SK-N-SH (cell line): ENCODE data around the gene SULF2. TPM values are rescaled to one million over a fixed set of nuclear protein-coding genes. Genes with fewer than 3 reads are reported as not detected.

Experiments
- CTCF ChIA-PET: fragments of 300-600, 350-600 bp; formaldehyde crosslinking; extraction: SDS; loops from one replicate; lab custom pipeline; 2021; lab: Yijun Ruan, JAX
- POLR2A ChIA-PET: fragments of 350-600 bp; sonication (Branson Sonifier 250); formaldehyde crosslinking; extraction: SDS; loops from one replicate; lab custom pipeline; 2020; ENCODE audit warnings: antibody characterized with exemption, inconsistent platforms; lab: Yijun Ruan, JAX
- DNase-seq: peaks from one replicate; pipeline ENCODE4 v3.0.0; 2012
- H2AFZ ChIP-seq: fragments of 200-600 bp; sonication (generic); 2 replicates; pipeline ENCODE4 v1.8.1; 2016; ENCODE audit warnings: antibody characterized with exemption, mild to moderate bottlenecking, low read depth
- H3F3A ChIP-seq: fragments of 200-600 bp; sonication (generic); replicated peaks from 2 replicates; pipeline ENCODE3; 2016; ENCODE audit warnings: antibody characterized with exemption, mild to moderate bottlenecking; ENCODE audit not compliant: insufficient read depth
- H3K27ac ChIP-seq, 2 experiments: fragments of 200-500 bp in 1 of 2; fragments of 200-600 bp in 1 of 2; sonication (Bioruptor generic) in 1 of 2; sonication (generic), shearing (Covaris generic) in 1 of 2; 2 replicates each; pipeline versions ENCODE4 v1.5.1 to v1.6.1; 2014 to 2016; ENCODE audit warnings: low read depth in 2 of 2, inconsistent platforms in 1 of 2, low read length in 1 of 2, mild to moderate bottlenecking in 1 of 2, mixed read lengths in 1 of 2
- H3K27me3 ChIP-seq: fragments of 200-600 bp; sonication (generic), shearing (Covaris generic); 2 replicates; pipeline ENCODE4 v1.6.1; 2016; ENCODE audit warnings: mixed run types; ENCODE audit not compliant: insufficient read depth
- H3K36me3 ChIP-seq, 2 experiments: fragments of 200-500 bp in 1 of 2; fragments of 200-600 bp in 1 of 2; sonication (Bioruptor generic) in 1 of 2; sonication (generic) in 1 of 2; replicated peaks in 1 of 2; 2 replicates each; pipeline versions ENCODE3 to v1.5.1; 2014 to 2016; ENCODE audit warnings: low read length in 1 of 2, mild to moderate bottlenecking in 1 of 2; ENCODE audit not compliant: insufficient read depth in 2 of 2, control insufficient read depth in 1 of 2
- H3K4me1 ChIP-seq, 2 experiments: fragments of 200-500 bp in 1 of 2; fragments of 200-600 bp in 1 of 2; sonication (Bioruptor generic) in 1 of 2; sonication (generic), shearing (Covaris generic) in 1 of 2; 2 replicates each; pipeline versions ENCODE4 v1.5.1 to v1.6.1; 2014 to 2016; ENCODE audit warnings: low read depth in 1 of 2, low read length in 1 of 2, mixed run types in 1 of 2; ENCODE audit not compliant: insufficient read depth in 2 of 2, control insufficient read depth in 1 of 2
- H3K4me2 ChIP-seq: fragments of 200-600 bp; sonication (generic), shearing (Covaris generic); 2 replicates; pipeline ENCODE4 v1.6.1; 2017; ENCODE audit warnings: mixed run types
- H3K4me3 ChIP-seq, 2 experiments: fragments of 200-500 bp in 1 of 2; fragments of 200-600 bp in 1 of 2; sonication (Bioruptor generic) in 1 of 2; sonication (generic), shearing (Covaris generic) in 1 of 2; 2 replicates each; pipeline versions ENCODE4 v1.5.1 to v1.8.1; 2014 to 2016; ENCODE audit warnings: low read depth in 2 of 2, inconsistent platforms in 1 of 2, low read length in 1 of 2, mild to moderate bottlenecking in 1 of 2, mixed read lengths in 1 of 2, moderate library complexity in 1 of 2
- H3K79me2 ChIP-seq: fragments of 200-600 bp; sonication (generic); 2 replicates; pipeline ENCODE4 v1.8.1; 2017; ENCODE audit warnings: mild to moderate bottlenecking; ENCODE audit not compliant: insufficient read depth
- H3K9ac ChIP-seq: fragments of 200-600 bp; sonication (generic); 2 replicates; pipeline ENCODE4 v1.6.1; 2017; ENCODE audit warnings: mixed run types
- H3K9me2 ChIP-seq: fragments of 200-600 bp; sonication (generic); 2 replicates; pipeline ENCODE4 v1.6.1; 2017; ENCODE audit warnings: mixed run types
- H3K9me3 ChIP-seq: fragments of 200-600 bp; sonication (generic); 2 replicates; pipeline ENCODE4 v1.6.1; 2017; ENCODE audit warnings: mixed run types, mild to moderate bottlenecking, moderate library complexity
- H4K20me1 ChIP-seq: fragments of 200-600 bp; sonication (generic); 2 replicates; pipeline ENCODE4 v1.6.1; 2017; ENCODE audit warnings: mild to moderate bottlenecking, mixed run types; ENCODE audit not compliant: insufficient read depth
- CHD2 ChIP-seq: fragments of 150-350 bp; IDR thresholded peaks from 2 replicates; pipeline ENCODE4 v1.6.1; 2018; ENCODE audit warnings: low read length; ENCODE audit not compliant: partially characterized antibody
- ELF1 ChIP-seq: IDR thresholded peaks from 2 replicates; pipeline ENCODE4 v1.4.0; 2012
- FOSL2 ChIP-seq: IDR thresholded peaks from 2 replicates; pipeline ENCODE4 v1.4.0; 2012; ENCODE audit warnings: low read depth, mild to moderate bottlenecking, moderate library complexity, borderline replicate concordance
- GATA2 ChIP-seq: sonication (generic); formaldehyde crosslinking; IDR thresholded peaks from 2 replicates; pipeline ENCODE4 v1.5.0; 2020; ENCODE audit warnings: mild to moderate bottlenecking, missing genetic modification reagents
- IRF3 ChIP-seq: fragments of 150-350 bp; IDR thresholded peaks from 2 replicates; pipeline ENCODE4 v1.6.1; 2016; ENCODE audit warnings: mild to moderate bottlenecking, low read depth, low read length
- MXI1 ChIP-seq: IDR thresholded peaks from 2 replicates; pipeline ENCODE4 v1.6.1; 2012; ENCODE audit warnings: mild to moderate bottlenecking, low read depth, low read length, improper control_type of control experiment
- POLR2AphosphoS5 ChIP-seq: IDR thresholded peaks from 2 replicates; pipeline ENCODE4 v1.6.1; 2012; ENCODE audit warnings: low read depth, low read length
- RAD21 ChIP-seq: IDR thresholded peaks from 2 replicates; pipeline ENCODE4 v1.6.1; 2012; ENCODE audit warnings: mild to moderate bottlenecking, low read length
- RCOR1 ChIP-seq: fragments of 150-350 bp; IDR thresholded peaks from 2 replicates; pipeline ENCODE4 v1.6.1; 2017; ENCODE audit warnings: antibody characterized with exemption, low read length
- TAF1 ChIP-seq: IDR thresholded peaks from 2 replicates; pipeline ENCODE4 v1.6.1; 2012; ENCODE audit warnings: low read depth, mild to moderate bottlenecking, low read length, moderate library complexity, borderline replicate concordance
- WGBS: methylation state at CpG from one replicate; pipeline ENCODE4 v1.1.6; 2017; ENCODE audit warnings: low lambda C conversion rate; 5-methylcytosine and 5-hydroxymethylcytosine counted together
- polyA plus RNA-seq, 3 experiments: library from polyadenylated mRNA; depleted of rRNA; stranded (reverse); fragments of >200 nt; gene quantifications; 2 replicates each; pipeline ENCODE4 v1.2.3, GENCODE V29; 2012
- TF ChIP-seq, protein P1 (sequence below): fragments of 200-600 bp; sonication (generic); IDR thresholded peaks from 2 replicates; pipeline ENCODE4 v1.6.1; 2017; ENCODE audit warnings: antibody characterized with exemption, mild to moderate bottlenecking, moderate library complexity
- TF ChIP-seq, protein P2 (sequence below): fragments of 150-350 bp; IDR thresholded peaks from 2 replicates; pipeline ENCODE4 v1.6.1; 2017; ENCODE audit warnings: antibody characterized with exemption, low read length, low read depth, borderline replicate concordance

SULF2 gene
- polyA plus RNA-seq, 1 of the 3 experiments (the other 2 are of a cell fraction): 20.2 TPM

GRCh38 chr20:47696856-47697255 lies 88.4 kb downstream of the SULF2 start:
- H3K9me2 ChIP-seq: no peaks in the 10 kb centered on the region
- TF ChIP-seq, protein P1, sequence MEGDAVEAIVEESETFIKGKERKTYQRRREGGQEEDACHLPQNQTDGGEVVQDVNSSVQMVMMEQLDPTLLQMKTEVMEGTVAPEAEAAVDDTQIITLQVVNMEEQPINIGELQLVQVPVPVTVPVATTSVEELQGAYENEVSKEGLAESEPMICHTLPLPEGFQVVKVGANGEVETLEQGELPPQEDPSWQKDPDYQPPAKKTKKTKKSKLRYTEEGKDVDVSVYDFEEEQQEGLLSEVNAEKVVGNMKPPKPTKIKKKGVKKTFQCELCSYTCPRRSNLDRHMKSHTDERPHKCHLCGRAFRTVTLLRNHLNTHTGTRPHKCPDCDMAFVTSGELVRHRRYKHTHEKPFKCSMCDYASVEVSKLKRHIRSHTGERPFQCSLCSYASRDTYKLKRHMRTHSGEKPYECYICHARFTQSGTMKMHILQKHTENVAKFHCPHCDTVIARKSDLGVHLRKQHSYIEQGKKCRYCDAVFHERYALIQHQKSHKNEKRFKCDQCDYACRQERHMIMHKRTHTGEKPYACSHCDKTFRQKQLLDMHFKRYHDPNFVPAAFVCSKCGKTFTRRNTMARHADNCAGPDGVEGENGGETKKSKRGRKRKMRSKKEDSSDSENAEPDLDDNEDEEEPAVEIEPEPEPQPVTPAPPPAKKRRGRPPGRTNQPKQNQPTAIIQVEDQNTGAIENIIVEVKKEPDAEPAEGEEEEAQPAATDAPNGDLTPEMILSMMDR: no peak
- TF ChIP-seq RCOR1: no peak
- no peak for TF ChIP-seq MXI1
- no peak for TF ChIP-seq CHD2
- no peak for TF ChIP-seq GATA2
- no peak overlapping the region for H3K27ac ChIP-seq
- no peaks in the 10 kb centered on the region for H3K79me2 ChIP-seq
- DNase-seq: no peak
- H3F3A ChIP-seq: no peaks in the 10 kb centered on the region
- CTCF ChIA-PET: interaction anchor here (0.8 to 1.1 kb wide), 2 partner anchors 29 to 90 kb away, joined by 3 read pairs; no protein-coding TSS in a partner anchor
- 0 out of 2 replicates have a peak, but pooled peaks cover 3% of the 10 kb centered on the region for H3K9me3 ChIP-seq
- H3K4me3 ChIP-seq: no peak overlapping the region
- POLR2A ChIA-PET: no interaction called here
- H3K36me3 ChIP-seq: no peaks in the 10 kb centered on the region
- no peaks in the 10 kb centered on the region for H4K20me1 ChIP-seq
- H3K4me1 ChIP-seq: peaks cover 0 to 3% of the 10 kb centered on the region in 2 experiments; a peak in 2 of 4 replicates
- no peak overlapping the region for H3K4me2 ChIP-seq
- no peak overlapping the region for H3K9ac ChIP-seq
- WGBS: 89% methylated on average over 11 of the region's 11 CpGs
- H3K27me3 ChIP-seq: no peaks in the 10 kb centered on the region
- H2AFZ ChIP-seq: no peak overlapping the region

GRCh38 chr20:47694021-47694818 lies 91.1 kb downstream of the SULF2 start:
- Histone ChIP-seq H3K79me2 (no peaks in the 10 kb centered on the region), H3K27ac (no peak overlapping the region), H3K9ac (no peak overlapping the region), H3K4me3 (no peak overlapping the region), H3K9me3 (peaks cover 3% of the 10 kb centered on the region; the same call in 1 of the 2 replicates), H3K27me3 (no peaks in the 10 kb centered on the region), H3K4me2 (no peak overlapping the region), H3K9me2 (no peaks in the 10 kb centered on the region), H2AFZ (no peak overlapping the region), H3K36me3 (peaks cover 0 to under 1% of the 10 kb centered on the region in 2 experiments), H3K4me1 (peaks cover 0 to 3% of the 10 kb centered on the region in 2 experiments; a peak in 2 of 4 replicates), H4K20me1 (no peaks in the 10 kb centered on the region), H3F3A (no peaks in the 10 kb centered on the region)
- 76% methylated on average over 17 of the region's 21 CpGs for WGBS
- DNase-seq: no peak
- CTCF ChIA-PET: interaction anchor here (1.0 to 2.3 kb wide), 4 partner anchors 16 to 927 kb away, joined by 3 to 14 read pairs (median 5); no protein-coding TSS in a partner anchor
- POLR2A ChIA-PET: no interaction called here
- TF ChIP-seq FOSL2 (no peak), ELF1 (no peak), GATA2 (no peak), RAD21 (no peak), TAF1 (no peak), POLR2AphosphoS5 (no peak), IRF3 (no peak)
- TF ChIP-seq, protein P2, sequence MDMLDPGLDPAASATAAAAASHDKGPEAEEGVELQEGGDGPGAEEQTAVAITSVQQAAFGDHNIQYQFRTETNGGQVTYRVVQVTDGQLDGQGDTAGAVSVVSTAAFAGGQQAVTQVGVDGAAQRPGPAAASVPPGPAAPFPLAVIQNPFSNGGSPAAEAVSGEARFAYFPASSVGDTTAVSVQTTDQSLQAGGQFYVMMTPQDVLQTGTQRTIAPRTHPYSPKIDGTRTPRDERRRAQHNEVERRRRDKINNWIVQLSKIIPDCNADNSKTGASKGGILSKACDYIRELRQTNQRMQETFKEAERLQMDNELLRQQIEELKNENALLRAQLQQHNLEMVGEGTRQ: no peak
- TF ChIP-seq, protein P1: no peak
